ENCODE measurements around the gene MELK. TPM values are rescaled to one million over a fixed set of nuclear protein-coding genes. Genes with fewer than 3 reads are reported as not detected.
"Not testable (repeated sequence)": the region's sequence is repeated elsewhere in the genome, so short reads cannot be mapped to it uniquely, and the experiment has no call there.

MELK gene
- total RNA-seq, 4 donors from 2014 or later: 0.13 to 1.6 (median 0.58) TPM; not detected in 1

DNA sequence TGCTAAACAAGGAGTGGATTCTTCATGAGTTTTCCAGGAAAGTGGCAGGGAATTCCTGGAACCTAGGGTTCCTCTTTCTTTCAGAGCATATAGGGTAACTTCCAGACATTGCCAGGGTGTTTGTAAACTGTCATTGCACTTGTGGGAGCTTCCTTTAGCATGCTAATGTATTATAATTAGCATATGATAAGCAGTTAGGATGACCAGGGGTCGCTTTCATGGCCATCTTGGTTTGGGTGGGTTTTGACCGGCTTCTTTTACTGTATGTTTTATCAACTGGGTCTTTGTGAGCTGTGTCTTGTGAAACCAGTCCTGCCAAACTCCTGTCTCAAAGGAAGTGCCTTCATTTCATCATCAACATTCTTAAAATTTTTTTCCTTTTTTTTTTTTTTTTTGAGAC, 11.9 kb upstream of the MELK start:
- Histone ChIP-seq H3K36me3 (no peaks in the 10 kb centered on the region), H3K27me3 (no peaks in the 10 kb centered on the region), H3K4me3 (no peak overlapping the region), H3K27ac (no peak overlapping the region), H3K4me1 (no peaks in the 10 kb centered on the region), H3K9me3 (no peaks in the 10 kb centered on the region)
- no peak for TF ChIP-seq POLR2A (IDR thresholded peaks at IDR 0.05)
- TF ChIP-seq POLR2AphosphoS5 (IDR thresholded peaks at IDR 0.05): no peak
- no peak for TF ChIP-seq EP300 (IDR thresholded peaks at IDR 0.05)
- no peak for TF ChIP-seq CTCF (IDR thresholded peaks at IDR 0.05)
- WGBS, 2 donors (ENCODE audit: low coverage in 1 of 2): 61% methylated on average over 2 of the region's 2 CpGs; no CpG with 5 or more reads in 1 of the 2 donors
- no peak for ATAC-seq

GRCh38 chr9:36562801-36563200, 9.9 kb upstream of the MELK start:
- peaks cover 0 to 12% (median 0%) of the 10 kb centered on the region in 3 donors for H3K4me1 ChIP-seq
- 91% methylated on average over 4 to 6 of the region's 11 CpGs for WGBS, 2 donors (ENCODE audit: low coverage in 1 of 2)

GRCh38 chr9:36566813-36567221, 5.9 kb upstream of the MELK start:
- Histone ChIP-seq H3K4me1 (peaks cover 0 to 12% (median 0%) of the 10 kb centered on the region in 3 donors), H3K4me3 (no peak overlapping the region), H3K27me3 (no peaks in the 10 kb centered on the region), H3K36me3 (no peaks in the 10 kb centered on the region), H3K9me3 (no peaks in the 10 kb centered on the region), H3K27ac (peak overlapping the region in 3 of 4 donors; percentile 57 to 74 (median 60))
- ATAC-seq: peak; percentile 79
- TF ChIP-seq EP300 (IDR thresholded peaks at IDR 0.05) (no peak), POLR2AphosphoS5 (IDR thresholded peaks at IDR 0.05) (no peak), CTCF (IDR thresholded peaks at IDR 0.05) (no peak), POLR2A (IDR thresholded peaks at IDR 0.05) (no peak)
- WGBS, 2 donors (ENCODE audit: low coverage in 1 of 2): 30 to 45% methylated on average over 6 to 8 of the region's 8 CpGs

More at GRCh38 chr9:36562801-36563200, 9.9 kb upstream of the MELK start:
- not testable (repeated sequence) for H3K9me3 ChIP-seq, H3K27me3 ChIP-seq, H3K4me3 ChIP-seq, H3K27ac ChIP-seq, H3K36me3 ChIP-seq, ATAC-seq

GRCh38 chr9:36568681-36569080, 4.0 kb upstream of the MELK start:
- not testable (repeated sequence) for H3K27me3 ChIP-seq, ATAC-seq, H3K4me3 ChIP-seq, H3K9me3 ChIP-seq, H3K36me3 ChIP-seq, H3K27ac ChIP-seq
- WGBS, 2 donors (ENCODE audit: low coverage in 1 of 2): 73 to 75% methylated on average over 3 to 4 of the region's 4 CpGs
- peaks cover 0 to 26% (median 4%) of the 10 kb centered on the region in 3 donors for H3K4me1 ChIP-seq

GRCh38 chr9:36571333-36571732, 1.4 kb upstream of the MELK start:
- Histone ChIP-seq H3K4me1 (peaks cover 0 to 29% (median 5%) of the 10 kb centered on the region in 3 donors), H3K36me3 (no peaks in the 10 kb centered on the region), H3K27me3 (no peaks in the 10 kb centered on the region), H3K27ac (no peak overlapping the region), H3K4me3 (no peak overlapping the region), H3K9me3 (no peaks in the 10 kb centered on the region)
- no peak for ATAC-seq
- 73% methylated on average over 2 of the region's 2 CpGs; no CpG with 5 or more reads in 1 of the 2 donors for WGBS, 2 donors (ENCODE audit: low coverage in 1 of 2)
- TF ChIP-seq POLR2A (IDR thresholded peaks at IDR 0.05) (no peak), EP300 (IDR thresholded peaks at IDR 0.05) (no peak), POLR2AphosphoS5 (IDR thresholded peaks at IDR 0.05) (no peak), CTCF (IDR thresholded peaks at IDR 0.05) (no peak)

DNA sequence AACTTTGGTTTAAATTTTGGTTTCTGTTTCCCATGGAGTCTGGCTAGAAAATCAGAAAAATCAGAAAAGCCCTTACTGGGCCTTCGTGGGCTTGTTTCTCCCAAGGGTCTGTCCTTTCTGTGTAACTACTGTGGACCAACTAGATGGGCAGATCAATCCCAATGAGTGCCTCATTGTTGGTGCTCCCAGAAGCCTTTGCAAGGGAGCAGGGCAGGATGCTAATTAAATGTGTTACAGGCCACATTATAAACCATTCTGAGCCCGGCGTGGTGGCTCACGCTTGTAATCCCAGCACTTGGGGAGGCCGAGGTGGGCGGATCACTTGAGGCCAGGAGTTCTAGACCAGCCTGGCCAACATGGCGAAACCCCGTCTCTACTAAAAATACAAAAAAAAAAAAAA, 1.4 kb downstream of the MELK start:
- H3K27ac ChIP-seq: not testable (repeated sequence)

More for the DNA sequence above, 1.4 kb downstream of the MELK start:
- H3K4me3 ChIP-seq, H3K36me3 ChIP-seq, H3K27me3 ChIP-seq, ATAC-seq, H3K9me3 ChIP-seq: not testable (repeated sequence)
- 71 to 100% methylated on average over 1 of the region's 8 CpGs for WGBS, 2 donors (ENCODE audit: low coverage in 1 of 2)
- peaks cover 0 to 17% (median 5%) of the 10 kb centered on the region in 3 donors for H3K4me1 ChIP-seq

All from gastroesophageal sphincter (tissue), 4 donors.